Measurements from ENCODE around the gene TBCD.

TBCD gene

DNA sequence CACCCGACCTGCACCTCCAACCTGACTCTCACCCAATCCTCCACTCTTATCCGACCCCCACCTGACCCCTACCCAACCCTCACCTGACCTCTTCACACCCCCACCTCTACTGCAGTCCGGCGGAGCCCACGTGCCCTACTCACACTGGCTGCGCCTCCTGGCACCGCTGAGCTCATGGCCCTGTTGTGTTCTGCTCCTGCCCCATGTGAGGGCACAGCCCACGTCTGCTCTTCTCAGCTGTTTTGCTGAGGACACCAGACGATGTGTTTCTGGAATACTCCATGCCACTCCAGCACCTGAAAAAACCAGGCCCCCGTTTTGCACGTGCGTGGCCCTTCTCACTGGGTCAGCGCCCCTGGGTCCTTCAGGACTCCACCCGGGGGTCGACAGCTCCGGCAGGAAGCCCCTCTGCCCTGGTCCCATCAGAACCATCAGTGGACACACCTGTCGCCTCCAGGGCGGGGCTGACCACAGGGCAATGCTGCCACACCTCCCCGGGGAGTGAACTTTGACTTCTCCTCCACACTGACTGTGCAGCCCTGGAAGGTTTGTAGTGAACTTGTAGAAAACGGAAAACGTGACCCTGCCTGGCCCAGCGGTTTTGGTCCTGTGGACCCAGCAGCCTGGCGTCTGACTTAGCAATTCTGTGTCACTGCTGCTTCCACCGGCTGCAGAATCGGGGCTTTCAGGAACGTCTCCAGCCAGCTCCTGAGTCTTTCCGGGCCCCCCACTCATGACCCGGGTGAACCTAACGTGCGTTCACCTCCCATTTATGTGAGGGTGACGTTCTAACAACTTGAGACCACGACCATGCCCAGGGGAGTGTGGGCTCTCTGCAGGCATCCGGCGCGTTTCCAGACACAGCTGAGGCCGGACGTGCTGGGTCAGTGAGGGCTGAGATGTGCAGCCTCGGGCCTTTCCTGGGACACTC lies 47.7 kb upstream of the TBCD start:
- Histone ChIP-seq H3K18ac (ENCODE audit: low read length) (no peak overlapping the region), H3K23ac (ENCODE audit: low read depth, low read length, poor library complexity) (peak overlapping the region; percentile 45), H2BK5ac (ENCODE audit: low read length) (peak overlapping the region; percentile 20), H3K9ac (ENCODE audit: low read depth, low read length, poor library complexity) (no peak overlapping the region), H3K4me1 (ENCODE audit: control insufficient read depth in 2 of 2, insufficient read depth in 1 of 2, low read depth in 1 of 2, low read length in 2 of 2) (peaks cover 1 to 3% of the 10 kb centered on the region in 2 donors), H3K27ac (replicated peaks; ENCODE audit: low read length) (no peak overlapping the region), H2BK15ac (ENCODE audit: low read length) (no peak overlapping the region), H3K4me2 (ENCODE audit: insufficient read depth, low read length, poor library complexity, severe bottlenecking) (no peak overlapping the region), H4K8ac (ENCODE audit: low read depth, low read length) (no peak overlapping the region), H3K27me3 (ENCODE audit: control insufficient read depth in 3 of 3, insufficient read depth in 3 of 3, low read depth in 1 of 3, low read length in 3 of 3) (peaks cover 0 to 24% (median 10%) of the 10 kb centered on the region in 3 experiments), H3K79me1 (ENCODE audit: low read depth, low read length) (peaks cover 2% of the 10 kb centered on the region), H2AK5ac (ENCODE audit: low read depth, low read length) (peak overlapping the region; percentile 31), H2BK120ac (ENCODE audit: low read depth, low read length) (no peak overlapping the region), H3K4me3 (ENCODE audit: low read length in 2 of 2) (no peak overlapping the region), H3K9me3 (replicated peaks in 1 of 2; ENCODE audit: control insufficient read depth in 2 of 2, insufficient read depth in 1 of 2, low read depth in 1 of 2, low read length in 2 of 2) (peaks cover 0 to 4% of the 10 kb centered on the region in 2 donors), H2BK12ac (ENCODE audit: low read length) (no peak overlapping the region), H3K36me3 (replicated peaks in 1 of 2; ENCODE audit: control insufficient read depth in 2 of 2, insufficient read depth in 2 of 2, low read length in 2 of 2) (no peaks in the 10 kb centered on the region), H3K14ac (ENCODE audit: low read length) (no peak overlapping the region), H3K4ac (ENCODE audit: low read length) (no peak overlapping the region), H4K91ac (ENCODE audit: low read depth, low read length, poor library complexity) (no peak overlapping the region), H2AFZ (ENCODE audit: low read length) (no peak overlapping the region)
- 100% methylated on average over 1 of the region's 38 CpGs; no CpG with 5 or more reads in 1 of the 2 donors for WGBS, 2 donors (ENCODE audit: extremely low coverage in 2 of 2, insufficient read length in 2 of 2, insufficient replicate concordance in 1 of 2)
- no peak for DNase-seq (ENCODE audit: low spot score)

DNA sequence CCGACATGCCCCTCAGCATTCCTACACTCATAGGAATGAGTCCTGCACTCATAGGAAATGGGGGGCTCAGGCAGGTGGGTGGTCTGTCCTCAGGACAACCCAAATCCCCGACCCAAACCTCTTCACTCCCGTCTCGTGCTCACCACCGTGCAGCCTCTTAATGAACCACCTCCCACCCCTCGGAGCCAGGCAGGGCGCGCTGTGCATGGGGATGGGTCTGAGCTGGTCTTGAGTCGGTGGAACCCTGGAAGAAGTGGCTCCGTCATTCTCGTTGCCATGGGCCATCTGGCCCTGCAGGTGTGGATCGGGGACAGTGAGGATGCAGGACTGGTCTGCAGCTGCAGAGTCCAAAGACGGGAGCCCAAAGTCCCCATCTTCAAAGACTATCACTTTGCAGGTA lies 47.0 kb upstream of the TBCD start:
- Histone ChIP-seq H3K9me3 (replicated peaks in 1 of 2; ENCODE audit: control insufficient read depth in 2 of 2, insufficient read depth in 1 of 2, low read depth in 1 of 2, low read length in 2 of 2) (no peaks in the 10 kb centered on the region), H4K91ac (ENCODE audit: low read depth, low read length, poor library complexity) (no peak overlapping the region), H3K79me1 (ENCODE audit: low read depth, low read length) (no peaks in the 10 kb centered on the region), H2AFZ (ENCODE audit: low read length) (no peak overlapping the region), H3K4me2 (ENCODE audit: insufficient read depth, low read length, poor library complexity, severe bottlenecking) (no peak overlapping the region), H3K23ac (ENCODE audit: low read depth, low read length, poor library complexity) (peak overlapping the region; percentile 45), H2BK120ac (ENCODE audit: low read depth, low read length) (no peak overlapping the region), H3K4me3 (ENCODE audit: low read length in 2 of 2) (peak overlapping the region in 1 of 2 donors; percentile 53), H3K36me3 (replicated peaks in 1 of 2; ENCODE audit: control insufficient read depth in 2 of 2, insufficient read depth in 2 of 2, low read length in 2 of 2) (no peaks in the 10 kb centered on the region), H2BK15ac (ENCODE audit: low read length) (no peak overlapping the region), H3K18ac (ENCODE audit: low read length) (no peak overlapping the region), H2BK12ac (ENCODE audit: low read length) (no peak overlapping the region), H3K27me3 (ENCODE audit: control insufficient read depth in 3 of 3, insufficient read depth in 3 of 3, low read depth in 1 of 3, low read length in 3 of 3) (peaks cover 0 to 18% (median 4%) of the 10 kb centered on the region in 3 experiments), H3K9ac (ENCODE audit: low read depth, low read length, poor library complexity) (no peak overlapping the region), H3K4me1 (ENCODE audit: control insufficient read depth in 2 of 2, insufficient read depth in 1 of 2, low read depth in 1 of 2, low read length in 2 of 2) (no peaks in the 10 kb centered on the region), H3K14ac (ENCODE audit: low read length) (no peak overlapping the region), H3K4ac (ENCODE audit: low read length) (no peak overlapping the region), H3K27ac (replicated peaks; ENCODE audit: low read length) (no peak overlapping the region), H4K8ac (ENCODE audit: low read depth, low read length) (no peak overlapping the region), H2BK5ac (ENCODE audit: low read length) (no peak overlapping the region), H2AK5ac (ENCODE audit: low read depth, low read length) (peak overlapping the region; percentile 31)
- no CpG with 5 or more reads among the region's 13 CpGs for WGBS, 2 donors (ENCODE audit: extremely low coverage in 2 of 2, insufficient read length in 2 of 2, insufficient replicate concordance in 1 of 2)
- no peak for DNase-seq (ENCODE audit: low spot score)

GRCh38 chr17:82705756-82706155 lies 46.1 kb upstream of the TBCD start:
- Histone ChIP-seq H3K23ac (ENCODE audit: low read depth, low read length, poor library complexity) (no peak overlapping the region), H2BK120ac (ENCODE audit: low read depth, low read length) (no peak overlapping the region), H3K79me1 (ENCODE audit: low read depth, low read length) (no peaks in the 10 kb centered on the region), H3K27ac (replicated peaks; ENCODE audit: low read length) (no peak overlapping the region), H2BK5ac (ENCODE audit: low read length) (no peak overlapping the region), H2BK12ac (ENCODE audit: low read length) (peak overlapping the region; percentile 58), H3K4ac (ENCODE audit: low read length) (no peak overlapping the region), H3K27me3 (ENCODE audit: control insufficient read depth in 3 of 3, insufficient read depth in 3 of 3, low read depth in 1 of 3, low read length in 3 of 3) (peaks cover 0 to 12% (median 3%) of the 10 kb centered on the region in 3 experiments), H3K9ac (ENCODE audit: low read depth, low read length, poor library complexity) (no peak overlapping the region), H3K4me2 (ENCODE audit: insufficient read depth, low read length, poor library complexity, severe bottlenecking) (no peak overlapping the region), H2AFZ (ENCODE audit: low read length) (no peak overlapping the region), H4K91ac (ENCODE audit: low read depth, low read length, poor library complexity) (no peak overlapping the region), H3K4me3 (ENCODE audit: low read length in 2 of 2) (peak overlapping the region in 1 of 2 donors; percentile 34), H3K36me3 (replicated peaks in 1 of 2; ENCODE audit: control insufficient read depth in 2 of 2, insufficient read depth in 2 of 2, low read length in 2 of 2) (no peaks in the 10 kb centered on the region), H3K14ac (ENCODE audit: low read length) (no peak overlapping the region), H4K8ac (ENCODE audit: low read depth, low read length) (no peak overlapping the region), H2AK5ac (ENCODE audit: low read depth, low read length) (peak overlapping the region; percentile 28), H3K4me1 (ENCODE audit: control insufficient read depth in 2 of 2, insufficient read depth in 1 of 2, low read depth in 1 of 2, low read length in 2 of 2) (no peaks in the 10 kb centered on the region), H3K18ac (ENCODE audit: low read length) (peak overlapping the region; percentile 64), H2BK15ac (ENCODE audit: low read length) (peak overlapping the region; percentile 49), H3K9me3 (replicated peaks in 1 of 2; ENCODE audit: control insufficient read depth in 2 of 2, insufficient read depth in 1 of 2, low read depth in 1 of 2, low read length in 2 of 2) (no peaks in the 10 kb centered on the region)
- WGBS, 2 donors (ENCODE audit: extremely low coverage in 2 of 2, insufficient read length in 2 of 2, insufficient replicate concordance in 1 of 2) = no CpG with 5 or more reads among the region's 18 CpGs
- DNase-seq (ENCODE audit: low spot score) = no peak

DNA sequence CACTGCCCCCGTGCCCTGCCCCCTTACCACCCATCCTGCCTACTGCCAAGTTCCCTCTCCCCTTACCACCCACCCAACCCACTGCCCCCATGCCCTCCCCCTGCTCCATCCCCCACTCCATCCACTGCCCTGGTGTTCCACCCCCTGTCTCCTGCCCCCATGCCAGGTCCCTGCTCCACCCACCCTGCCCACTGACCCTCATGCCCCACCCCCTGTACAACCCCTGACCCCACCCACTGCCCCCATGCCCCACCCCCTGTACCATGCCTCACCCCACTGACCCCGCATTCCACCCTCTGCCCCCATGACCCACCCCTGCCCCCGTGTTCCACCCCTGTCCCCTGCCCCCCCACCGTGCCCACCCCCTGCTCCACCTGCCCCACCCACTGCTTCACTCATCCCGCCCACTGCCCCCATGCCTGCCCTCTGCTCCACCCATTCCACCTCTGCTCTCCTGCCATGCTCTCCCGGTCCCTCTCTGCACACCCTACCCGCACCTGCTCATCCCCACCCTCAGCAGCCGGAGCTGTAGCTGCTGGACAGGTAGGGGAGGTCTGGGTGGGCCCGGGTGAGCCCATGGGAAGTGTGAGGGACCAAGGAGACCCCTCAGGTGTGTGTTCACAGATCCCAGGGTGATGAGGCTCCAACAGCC lies 42.7 kb upstream of the TBCD start:
- Histone ChIP-seq H3K4me2 (ENCODE audit: insufficient read depth, low read length, poor library complexity, severe bottlenecking) (no peak overlapping the region), H3K27me3 (ENCODE audit: control insufficient read depth in 3 of 3, insufficient read depth in 3 of 3, low read depth in 1 of 3, low read length in 3 of 3) (peaks cover 0 to 8% (median 3%) of the 10 kb centered on the region in 3 experiments), H3K27ac (replicated peaks; ENCODE audit: low read length) (no peak overlapping the region), H2AFZ (ENCODE audit: low read length) (peak overlapping the region; percentile 63), H4K91ac (ENCODE audit: low read depth, low read length, poor library complexity) (peak overlapping the region; percentile 64), H2BK15ac (ENCODE audit: low read length) (no peak overlapping the region), H4K8ac (ENCODE audit: low read depth, low read length) (no peak overlapping the region), H2BK5ac (ENCODE audit: low read length) (no peak overlapping the region), H3K9ac (ENCODE audit: low read depth, low read length, poor library complexity) (no peak overlapping the region), H3K23ac (ENCODE audit: low read depth, low read length, poor library complexity) (peak overlapping the region; percentile 29), H2BK120ac (ENCODE audit: low read depth, low read length) (peak overlapping the region; percentile 74), H3K36me3 (replicated peaks in 1 of 2; ENCODE audit: control insufficient read depth in 2 of 2, insufficient read depth in 2 of 2, low read length in 2 of 2) (no peaks in the 10 kb centered on the region), H3K18ac (ENCODE audit: low read length) (peak overlapping the region; percentile 77), H2BK12ac (ENCODE audit: low read length) (no peak overlapping the region), H3K4ac (ENCODE audit: low read length) (no peak overlapping the region), H3K4me1 (ENCODE audit: control insufficient read depth in 2 of 2, insufficient read depth in 1 of 2, low read depth in 1 of 2, low read length in 2 of 2) (no peaks in the 10 kb centered on the region), H2AK5ac (ENCODE audit: low read depth, low read length) (no peak overlapping the region), H3K79me1 (ENCODE audit: low read depth, low read length) (no peaks in the 10 kb centered on the region), H3K9me3 (replicated peaks in 1 of 2; ENCODE audit: control insufficient read depth in 2 of 2, insufficient read depth in 1 of 2, low read depth in 1 of 2, low read length in 2 of 2) (peaks cover 0 to 5% of the 10 kb centered on the region in 2 donors), H3K4me3 (ENCODE audit: low read length in 2 of 2) (no peak overlapping the region), H3K14ac (ENCODE audit: low read length) (peak overlapping the region; percentile 5)
- no peak for DNase-seq (ENCODE audit: low spot score)
- WGBS, 2 donors (ENCODE audit: extremely low coverage in 2 of 2, insufficient read length in 2 of 2, insufficient replicate concordance in 1 of 2) = no CpG with 5 or more reads among the region's 9 CpGs
